A673 (cell line): ENCODE results near the gene SEMA4C. TPM values are rescaled to one million over a fixed set of nuclear protein-coding genes. Genes with fewer than 3 reads are reported as not detected.

Experiments
- BruUV-seq: library from RNA; stranded (reverse); fragments of 400-500 nt; replicated peaks from 2 replicates; lab custom pipeline; 2021; lab: Mats Ljungman, UMichigan
- CTCF ChIA-PET: fragments of 300-600 bp; sonication (Branson Sonifier 250); formaldehyde crosslinking; loops from one replicate; lab custom pipeline; 2022; ENCODE audit warnings: antibody characterized with exemption; lab: Charles Lee
- POLR2A ChIA-PET: fragments of 300-600 bp; sonication (Branson Sonifier 250); formaldehyde crosslinking; loops from one replicate; lab custom pipeline; 2022; ENCODE audit warnings: antibody characterized with exemption; ENCODE audit not compliant: low non-redundant PET; lab: Charles Lee
- DNase-seq: peaks from one replicate; pipeline ENCODE4 v3.0.0-alpha.2; 2015; ENCODE audit warnings: low spot score
- H3K27ac ChIP-seq: fragments of 200-600 bp; sonication (generic); 2 replicates; pipeline ENCODE4 v1.5.1; 2016; ENCODE audit warnings: mixed run types, low read depth, mild to moderate bottlenecking, mixed read lengths, antibody characterized with exemption, low read length; ENCODE audit not compliant: poor library complexity, severe bottlenecking
- H3K27me3 ChIP-seq: fragments of 200-600 bp; sonication (generic); replicated peaks from 2 replicates; pipeline ENCODE4 v1.6.1; 2017; ENCODE audit warnings: mixed run types, low read depth, mild to moderate bottlenecking, mixed read lengths, antibody characterized with exemption, low read length; ENCODE audit not compliant: insufficient read depth, poor library complexity
- H3K36me3 ChIP-seq: fragments of 200-600 bp; sonication (generic); 2 replicates; pipeline ENCODE4 v1.6.1; 2016; ENCODE audit warnings: mixed run types, mild to moderate bottlenecking, mixed read lengths, antibody characterized with exemption, low read length; ENCODE audit not compliant: insufficient read depth, poor library complexity, severe bottlenecking
- H3K4me1 ChIP-seq: fragments of 200-600 bp; sonication (generic); 2 replicates; pipeline ENCODE4 v1.6.1; 2017; ENCODE audit warnings: mixed run types, mild to moderate bottlenecking, mixed read lengths, antibody characterized with exemption, low read length; ENCODE audit not compliant: insufficient read depth, poor library complexity, severe bottlenecking
- H3K4me3 ChIP-seq: fragments of 200-600 bp; sonication (generic); 2 replicates; pipeline ENCODE4 v1.5.1; 2016; ENCODE audit warnings: low read depth, mixed run types, mild to moderate bottlenecking, mixed read lengths, low read length; ENCODE audit not compliant: poor library complexity, severe bottlenecking
- H3K9me3 ChIP-seq: fragments of 200-600 bp; sonication (generic); 2 replicates; pipeline ENCODE4 v1.6.1; 2016; ENCODE audit warnings: mixed run types, low read depth, mild to moderate bottlenecking, mixed read lengths, antibody characterized with exemption, low read length; ENCODE audit not compliant: poor library complexity, severe bottlenecking
- EZH2 ChIP-seq: fragments of 200-600 bp; sonication (generic); IDR thresholded peaks from 2 replicates; pipeline ENCODE4 v1.6.1; 2017; ENCODE audit warnings: borderline replicate concordance, low read depth, mild to moderate bottlenecking, mixed read lengths, antibody characterized with exemption, low read length; ENCODE audit not compliant: poor library complexity, severe bottlenecking
- intact Hi-C: fragments of 100-400 bp; cut with micrococcal nuclease; formaldehyde crosslinking; loops from one replicate; pipeline ENCODE4 v1.10.0; 2022; ENCODE audit not compliant: unreplicated experiment
- total RNA-seq: library from RNA; stranded (reverse); gene quantifications from 2 replicates; pipeline ENCODE4 v1.2.3, GENCODE V29; 2021
- TF ChIP-seq, protein P1 (sequence below): fragments of 300-800, 200-600 bp; sonication (generic); conservative IDR thresholded peaks from 2 replicates; pipeline ENCODE4 v1.5.1; 2017; ENCODE audit warnings: low read depth, mild to moderate bottlenecking, antibody characterized with exemption, low read length, moderate library complexity, mixed read lengths

Gene SEMA4C
- total RNA-seq, 1 experiment from 2014 or later, result 33.3 TPM

DNA sequence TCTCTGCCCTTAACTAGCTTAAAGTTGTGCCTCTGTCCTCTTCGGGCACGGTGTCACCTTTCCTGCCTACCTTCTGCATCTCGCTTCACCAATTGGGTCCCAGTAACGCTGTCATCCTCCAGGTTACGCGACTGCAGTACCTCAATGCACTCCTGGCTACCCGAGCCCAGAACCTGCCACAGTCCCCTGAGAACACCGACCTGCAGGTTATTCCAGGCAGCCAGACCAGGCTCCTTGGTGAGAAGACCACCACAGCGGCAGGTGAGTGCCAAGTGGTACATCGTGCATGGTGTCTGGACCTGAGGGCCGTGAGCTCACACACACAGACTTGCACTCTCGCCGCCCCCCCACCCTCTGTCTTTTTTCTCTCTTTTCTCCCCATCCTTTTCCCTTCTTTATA, 41.0 kb downstream of the SEMA4C start:
- no TSS peak for BruUV-seq
- POLR2A ChIA-PET, result interaction anchor here (0.6 kb wide), 1 partner anchor 40 kb away, joined by 3 read pairs; no protein-coding TSS in a partner anchor
- no peaks in the 10 kb centered on the region for H3K27me3 ChIP-seq
- DNase-seq, result no peak
- H3K27ac ChIP-seq, result no peak overlapping the region
- CTCF ChIA-PET, result interaction anchor here (0.7 kb wide), 1 partner anchor 131 kb away, joined by 3 read pairs; no protein-coding TSS in a partner anchor
- no peaks in the 10 kb centered on the region for H3K9me3 ChIP-seq
- peaks cover 43% of the 10 kb centered on the region for H3K36me3 ChIP-seq
- TF ChIP-seq, protein P1, sequence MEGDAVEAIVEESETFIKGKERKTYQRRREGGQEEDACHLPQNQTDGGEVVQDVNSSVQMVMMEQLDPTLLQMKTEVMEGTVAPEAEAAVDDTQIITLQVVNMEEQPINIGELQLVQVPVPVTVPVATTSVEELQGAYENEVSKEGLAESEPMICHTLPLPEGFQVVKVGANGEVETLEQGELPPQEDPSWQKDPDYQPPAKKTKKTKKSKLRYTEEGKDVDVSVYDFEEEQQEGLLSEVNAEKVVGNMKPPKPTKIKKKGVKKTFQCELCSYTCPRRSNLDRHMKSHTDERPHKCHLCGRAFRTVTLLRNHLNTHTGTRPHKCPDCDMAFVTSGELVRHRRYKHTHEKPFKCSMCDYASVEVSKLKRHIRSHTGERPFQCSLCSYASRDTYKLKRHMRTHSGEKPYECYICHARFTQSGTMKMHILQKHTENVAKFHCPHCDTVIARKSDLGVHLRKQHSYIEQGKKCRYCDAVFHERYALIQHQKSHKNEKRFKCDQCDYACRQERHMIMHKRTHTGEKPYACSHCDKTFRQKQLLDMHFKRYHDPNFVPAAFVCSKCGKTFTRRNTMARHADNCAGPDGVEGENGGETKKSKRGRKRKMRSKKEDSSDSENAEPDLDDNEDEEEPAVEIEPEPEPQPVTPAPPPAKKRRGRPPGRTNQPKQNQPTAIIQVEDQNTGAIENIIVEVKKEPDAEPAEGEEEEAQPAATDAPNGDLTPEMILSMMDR, result no peak
- TF ChIP-seq EZH2, result no peak
- intact Hi-C loops, result no loop called here
- H3K4me1 ChIP-seq, result no peaks in the 10 kb centered on the region
- no peak overlapping the region for H3K4me3 ChIP-seq

DNA sequence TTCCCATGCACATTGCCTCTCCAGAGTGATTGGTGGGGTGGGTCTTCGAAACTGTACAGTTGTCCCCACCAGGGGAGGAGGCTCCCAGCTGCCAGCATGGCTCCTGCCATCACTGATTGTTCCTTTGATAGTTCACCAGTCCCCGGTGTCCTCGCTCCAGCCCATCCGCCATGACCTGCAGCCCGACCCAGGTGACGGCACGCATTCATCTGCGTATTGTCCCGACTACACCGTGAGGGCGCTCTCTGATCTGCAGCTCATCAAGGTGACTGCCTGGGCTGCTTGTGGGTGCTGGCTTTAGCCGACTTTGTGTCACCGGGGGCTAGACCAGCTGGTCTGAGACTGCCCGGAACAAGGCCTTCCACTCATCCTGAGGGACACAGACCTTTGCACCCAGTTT, 41.4 kb downstream of the SEMA4C start:
- Histone ChIP-seq H3K4me1 (no peaks in the 10 kb centered on the region), H3K9me3 (no peaks in the 10 kb centered on the region), H3K27ac (no peak overlapping the region), H3K4me3 (no peak overlapping the region), H3K36me3 (peaks cover 42% of the 10 kb centered on the region), H3K27me3 (no peaks in the 10 kb centered on the region)
- BruUV-seq, result no TSS peak
- intact Hi-C loops, result no loop called here
- ChIA-PET POLR2A (interaction anchor here (0.6 kb wide), 1 partner anchor 40 kb away, joined by 3 read pairs; no protein-coding TSS in a partner anchor), CTCF (interaction anchor here (0.7 kb wide), 1 partner anchor 131 kb away, joined by 3 read pairs; no protein-coding TSS in a partner anchor)
- TF ChIP-seq, protein P1, result no peak
- no peak for TF ChIP-seq EZH2
- no peak for DNase-seq

DNA sequence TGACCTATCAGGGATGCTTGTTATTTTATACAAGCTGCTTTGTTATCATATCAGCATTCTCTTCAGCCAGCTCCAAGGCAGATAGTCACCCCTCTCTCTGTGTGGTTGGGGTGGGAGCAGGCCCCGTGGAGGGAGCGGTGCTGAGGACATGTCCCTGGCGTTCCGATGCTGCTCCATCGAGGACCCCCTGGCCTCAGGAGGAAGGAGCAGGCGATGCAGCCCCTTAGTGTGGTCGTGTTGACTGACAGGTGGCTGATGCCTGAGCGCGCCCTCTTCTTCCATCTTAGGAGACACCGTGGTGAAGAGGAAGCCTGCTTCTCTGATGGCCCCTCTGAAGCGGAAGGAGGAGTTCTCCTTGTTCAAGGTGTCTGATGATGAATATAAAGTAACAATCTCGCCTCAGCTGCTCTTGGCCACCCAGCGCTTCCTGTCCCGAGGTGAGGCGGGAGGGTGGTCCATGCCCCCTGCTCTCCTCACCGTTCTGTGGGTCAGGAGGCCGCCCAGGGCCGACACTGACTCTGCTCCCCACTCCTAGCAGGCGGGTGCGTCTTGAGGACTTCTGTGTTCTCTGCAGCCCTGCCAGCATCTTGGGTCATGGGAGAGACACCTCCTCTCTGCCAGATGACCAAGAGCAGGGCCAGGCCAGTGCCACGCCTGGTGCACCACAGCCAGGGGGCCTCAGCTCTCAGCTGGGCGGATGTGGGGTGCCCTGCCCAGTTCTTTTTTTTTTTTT, 43.2 kb downstream of the SEMA4C start:
- TF ChIP-seq, protein P1, result no peak
- TF ChIP-seq EZH2, result no peak
- no peaks in the 10 kb centered on the region for H3K9me3 ChIP-seq
- BruUV-seq, result no TSS peak
- no peak overlapping the region for H3K4me3 ChIP-seq
- H3K27ac ChIP-seq, result no peak overlapping the region
- H3K27me3 ChIP-seq, result no peaks in the 10 kb centered on the region
- ChIA-PET POLR2A (no interaction called here), CTCF (no interaction called here)
- intact Hi-C loops, result no loop called here
- H3K4me1 ChIP-seq, result no peaks in the 10 kb centered on the region
- no peak for DNase-seq
- peaks cover 25% of the 10 kb centered on the region for H3K36me3 ChIP-seq
